ENCODE data around the gene ACCS.

The ACCS gene

GRCh38 chr11:44104481-44105294, 38.6 kb downstream of the ACCS start:
- DNase-seq (ENCODE audit: extremely low spot score) = no peak
- ChIA-PET POLR2A (interaction anchor here (1.3 kb wide), 1 partner anchor 9 kb away, joined by 4 read pairs; the partner anchor contains the start of gene EXT2), CTCF (interaction anchor here (0.6 to 2.4 kb wide), 4 partner anchors 10 to 74 kb away, joined by 3 to 16 read pairs (median 4); partner anchors contain the start of gene EXT2)
- TF ChIP-seq L3MBTL2 (conservative IDR thresholded peaks at IDR 0.05) = no peak
- TF ChIP-seq FOXK2 (IDR thresholded peaks at IDR 0.05) = no peak
- no peak for TF ChIP-seq FOXA1 (IDR thresholded peaks at IDR 0.05)
- no peak for TF ChIP-seq FOXM1 (IDR thresholded peaks at IDR 0.05; ENCODE audit: borderline replicate concordance)
- TF ChIP-seq HDGF (IDR thresholded peaks at IDR 0.05; ENCODE audit: borderline replicate concordance) = no peak
- no peak for TF ChIP-seq ZNF384 (IDR thresholded peaks at IDR 0.05)
- no peak for TF ChIP-seq ARNT (IDR thresholded peaks at IDR 0.05)
- no peak for TF ChIP-seq CTBP1 (IDR thresholded peaks at IDR 0.05; ENCODE audit: borderline replicate concordance)
- no peak for TF ChIP-seq SP1 (IDR thresholded peaks at IDR 0.05)
- TF ChIP-seq PKNOX1 (IDR thresholded peaks at IDR 0.05) = no peak
- no peak for TF ChIP-seq BHLHE40 (IDR thresholded peaks at IDR 0.05; ENCODE audit: borderline replicate concordance)

GRCh38 chr11:44108260-44108659, 42.2 kb downstream of the ACCS start:
- TF ChIP-seq FOXM1 (IDR thresholded peaks at IDR 0.05; ENCODE audit: borderline replicate concordance) (no peak), CTBP1 (IDR thresholded peaks at IDR 0.05; ENCODE audit: borderline replicate concordance) (no peak)
- ChIA-PET CTCF (no interaction called here), POLR2A (no interaction called here)
- DNase-seq (ENCODE audit: extremely low spot score) = no peak

- no peak for TF ChIP-seq LEF1 (IDR thresholded peaks at IDR 0.05; ENCODE audit: borderline replicate concordance)
- TF ChIP-seq FOXM1 (IDR thresholded peaks at IDR 0.05; ENCODE audit: borderline replicate concordance) = no peak
- no peak for TF ChIP-seq FOXA1 (IDR thresholded peaks at IDR 0.05)
- TF ChIP-seq ZNF384 (IDR thresholded peaks at IDR 0.05) = no peak
- no peak for TF ChIP-seq HDGF (IDR thresholded peaks at IDR 0.05; ENCODE audit: borderline replicate concordance)
- no peak for TF ChIP-seq BHLHE40 (IDR thresholded peaks at IDR 0.05; ENCODE audit: borderline replicate concordance)
- no peak for TF ChIP-seq CTBP1 (IDR thresholded peaks at IDR 0.05; ENCODE audit: borderline replicate concordance)
- TF ChIP-seq SP1 (IDR thresholded peaks at IDR 0.05) = no peak
- TF ChIP-seq ELF4 (IDR thresholded peaks at IDR 0.05) = no peak
- POLR2A ChIA-PET = no interaction called here
- CTCF ChIA-PET = interaction anchor here (0.7 to 2.0 kb wide), 5 partner anchors 9 to 387 kb away, joined by 3 to 9 read pairs (median 4); partner anchors contain the start of gene EXT2
- peak; percentile 74 for DNase-seq (ENCODE audit: extremely low spot score)
These were observed 44.2 kb downstream of the ACCS start for GRCh38 chr11:44110231-44110679.

- ChIA-PET CTCF (no interaction called here), POLR2A (no interaction called here)
- TF ChIP-seq HDGF (IDR thresholded peaks at IDR 0.05; ENCODE audit: borderline replicate concordance) (no peak), ARNT (IDR thresholded peaks at IDR 0.05) (no peak), SP1 (IDR thresholded peaks at IDR 0.05) (no peak), LEF1 (IDR thresholded peaks at IDR 0.05; ENCODE audit: borderline replicate concordance) (no peak), ELF4 (IDR thresholded peaks at IDR 0.05) (no peak), ZNF384 (IDR thresholded peaks at IDR 0.05) (no peak)
- no peak for DNase-seq (ENCODE audit: extremely low spot score)
These were observed 46.2 kb downstream of the ACCS start for GRCh38 chr11:44112091-44112821.

- TF ChIP-seq ARNT (IDR thresholded peaks at IDR 0.05) (no peak), ZNF384 (IDR thresholded peaks at IDR 0.05) (no peak), FOXA1 (IDR thresholded peaks at IDR 0.05) (no peak), PKNOX1 (IDR thresholded peaks at IDR 0.05) (no peak), L3MBTL2 (conservative IDR thresholded peaks at IDR 0.05) (no peak), ELF4 (IDR thresholded peaks at IDR 0.05) (no peak), BHLHE40 (IDR thresholded peaks at IDR 0.05; ENCODE audit: borderline replicate concordance) (no peak), FOXK2 (IDR thresholded peaks at IDR 0.05) (no peak), SP1 (IDR thresholded peaks at IDR 0.05) (no peak), TARDBP (IDR thresholded peaks at IDR 0.05) (no peak), HDGF (IDR thresholded peaks at IDR 0.05; ENCODE audit: borderline replicate concordance) (no peak), CTBP1 (IDR thresholded peaks at IDR 0.05; ENCODE audit: borderline replicate concordance) (no peak), LEF1 (IDR thresholded peaks at IDR 0.05; ENCODE audit: borderline replicate concordance) (no peak), SUZ12 (IDR thresholded peaks at IDR 0.05) (no peak), FOXM1 (IDR thresholded peaks at IDR 0.05; ENCODE audit: borderline replicate concordance) (no peak), NFRKB (IDR thresholded peaks at IDR 0.05) (no peak)
- POLR2A ChIA-PET = no interaction called here
- CTCF ChIA-PET = no interaction called here
- no peak for DNase-seq (ENCODE audit: extremely low spot score)
These were observed 46.9 kb downstream of the ACCS start for GRCh38 chr11:44113018-44113417.

- ChIA-PET POLR2A (no interaction called here), CTCF (no interaction called here)
- TF ChIP-seq PKNOX1 (IDR thresholded peaks at IDR 0.05) (no peak), FOXK2 (IDR thresholded peaks at IDR 0.05) (no peak), ZNF384 (IDR thresholded peaks at IDR 0.05) (no peak), SP1 (IDR thresholded peaks at IDR 0.05) (no peak), FOXM1 (IDR thresholded peaks at IDR 0.05; ENCODE audit: borderline replicate concordance) (no peak)
- no peak for DNase-seq (ENCODE audit: extremely low spot score)
These were observed 47.5 kb downstream of the ACCS start for GRCh38 chr11:44113572-44113971.
